Lower leg skin (tissue), 4 donors: ENCODE data around the gene TMEM151B. TPM values are rescaled to one million over a fixed set of nuclear protein-coding genes. Genes with fewer than 3 reads are reported as not detected.

Experiments
- DNase-seq, 2 donors: peaks; one replicate each; pipeline ENCODE4 v3.0.0-alpha.2; 2019; ENCODE audit warnings: low spot score in 2 of 2
- H3K4me3 ChIP-seq: fragments of 200-600 bp; sonication (generic); 2 replicates; pipeline ENCODE4 v1.5.1; 2017; ENCODE audit warnings: mild to moderate bottlenecking, low read depth; ENCODE audit not compliant: poor library complexity, severe bottlenecking
- CTCF ChIP-seq, 3 donors: fragments of 450-650 bp; IDR thresholded peaks; one replicate each; pipeline ENCODE4 v1.5.1; 2016; ENCODE audit warnings: antibody characterized with exemption in 3 of 3, mild to moderate bottlenecking in 3 of 3, moderate library complexity in 2 of 3
- POLR2A ChIP-seq, 2 donors: fragments of 450-650 bp; IDR thresholded peaks; one replicate each; pipeline ENCODE4 v1.6.1; 2016 to 2017; ENCODE audit warnings: antibody characterized with exemption in 2 of 2, mild to moderate bottlenecking in 1 of 2, moderate library complexity in 1 of 2
- WGBS, 2 donors: methylation state at CpG; one replicate each; pipeline ENCODE4 v1.1.5; 2018; 5-methylcytosine and 5-hydroxymethylcytosine counted together
- intact Hi-C: fragments of 100-400 bp; cut with DNase I; formaldehyde crosslinking; loops from one replicate; pipeline ENCODE4 v1.15.0; 2023; ENCODE audit warnings: low total_unique reads
- microRNA counts, 2 donors: library from miRNA; unstranded; fragments of <30 nt; microRNA quantifications; one replicate each; lab custom pipeline; 2016
- total RNA-seq, 4 donors: library from RNA; depleted of rRNA; stranded (reverse); fragments of >200 nt; gene quantifications; one replicate each; pipeline ENCODE4 v1.1.0, GENCODE V29; 2016

The TMEM151B gene
- total RNA-seq, 4 donors from 2014 or later = 0.10 to 0.42 TPM; not detected in 2

DNA sequence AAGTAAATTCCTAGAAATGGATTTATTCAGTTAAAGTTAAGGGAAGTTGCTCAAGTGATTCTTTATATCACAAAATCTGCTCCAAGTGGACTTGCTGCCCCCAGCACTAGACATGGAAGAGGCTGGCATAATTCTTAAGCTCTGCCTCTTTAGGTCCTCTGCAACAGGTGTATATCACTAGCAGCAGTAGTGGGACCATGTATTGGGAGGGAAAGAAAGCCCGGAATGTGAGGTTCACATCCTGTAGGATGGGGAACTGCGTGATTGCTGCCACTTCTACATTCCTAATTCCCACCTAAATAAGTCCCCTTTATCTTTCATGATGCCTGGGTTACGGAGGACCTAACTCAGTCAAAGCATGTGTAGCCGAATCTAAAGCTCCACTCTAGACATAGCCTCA lies 85.4 kb downstream of the TMEM151B start:
- 58 to 83% methylated on average over 4 of the region's 4 CpGs for WGBS, 2 donors
- no peak for DNase-seq
- H3K4me3 ChIP-seq = no peak overlapping the region
- intact Hi-C loops = no loop called here
- no peak for TF ChIP-seq CTCF (IDR thresholded peaks at IDR 0.05)
- no peak for TF ChIP-seq POLR2A (IDR thresholded peaks at IDR 0.05)

DNA sequence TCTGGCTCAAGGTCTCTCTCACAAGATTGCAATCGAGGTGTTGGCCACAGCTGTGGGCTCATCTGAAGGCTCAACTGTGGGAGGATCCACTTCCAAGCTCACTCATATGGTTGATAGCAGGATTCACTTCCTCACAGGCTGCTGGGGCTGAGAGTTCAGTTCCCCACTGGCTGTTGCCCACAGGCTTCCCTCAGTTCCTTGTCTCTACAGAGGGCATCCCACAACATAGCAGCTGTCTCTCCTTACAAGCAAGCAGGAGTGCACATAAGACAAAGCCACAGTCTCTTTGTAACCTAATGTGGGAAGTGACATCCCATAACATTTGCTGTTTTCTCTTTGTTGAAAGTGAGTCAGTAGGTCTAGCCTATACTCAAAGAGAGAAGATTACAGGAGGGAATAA lies 86.2 kb downstream of the TMEM151B start:
- intact Hi-C loops = no loop called here
- TF ChIP-seq POLR2A (IDR thresholded peaks at IDR 0.05) (no peak), CTCF (IDR thresholded peaks at IDR 0.05) (no peak)
- 65 to 78% methylated on average over 1 of the region's 1 CpG for WGBS, 2 donors
- H3K4me3 ChIP-seq = no peak overlapping the region
- DNase-seq = no peak

MicroRNAs encoded within 50 kb of the gene (microRNA counts, 767-probe panel; counts per million panel counts)
- 0 to 358 counts per million in 2 donors for microRNA hsa-miR-4647 (lab: Ali Mortazavi, UCI)

Other genes with a start within 250 kb of the TMEM151B start
- gene MRPL14, start 143.0 kb upstream of the TMEM151B start, total RNA-seq = 10 to 100 TPM; 45.7 to 74.3 (median 52.0) TPM
- 10 to 100 TPM; 73.4 to 91.2 (median 87.7) TPM for gene TMEM63B, start 142.9 kb upstream of the TMEM151B start, total RNA-seq
- gene CAPN11, start 111.6 kb upstream of the TMEM151B start, total RNA-seq = 1 to 10 TPM in 2 of 4 donors, under 1 TPM in 2; 0.72 to 1.1 (median 0.89) TPM
- gene MYMX, start 53.5 kb upstream of the TMEM151B start, total RNA-seq = under 1 TPM in 1 of 4 donors, not detected in 3; 0.69 TPM
- 10 to 100 TPM; 54.6 to 86.4 (median 82.5) TPM for gene SLC29A1, start 46.9 kb upstream of the TMEM151B start, total RNA-seq
- 100 to 1,000 TPM; 505 to 604 (median 551) TPM for gene HSP90AB1, start 23.3 kb upstream of the TMEM151B start, total RNA-seq
- 10 to 100 TPM; 18.0 to 40.6 (median 32.6) TPM for gene SLC35B2, start 12.9 kb upstream of the TMEM151B start, total RNA-seq
- gene NFKBIE, start 4.9 kb upstream of the TMEM151B start, total RNA-seq = 10 to 100 TPM; 10.8 to 21.1 (median 17.3) TPM
- 10 to 100 TPM in 3 of 4 donors, 1 to 10 TPM in 1; 5.9 to 15.7 (median 12.8) TPM for gene AARS2, start 42.9 kb downstream of the TMEM151B start, total RNA-seq
- under 1 TPM in 1 of 4 donors, not detected in 3; 0.23 TPM for gene SPATS1, start 72.2 kb downstream of the TMEM151B start, total RNA-seq
- gene CDC5L, start 117.3 kb downstream of the TMEM151B start, total RNA-seq = 10 to 100 TPM; 12.3 to 19.2 (median 13.9) TPM